Measurements from ENCODE around the gene FKBP9. TPM values are rescaled to one million over a fixed set of nuclear protein-coding genes. Genes with fewer than 3 reads are reported as not detected.

The FKBP9 gene
- total and polyA plus RNA-seq, 2 of the 8 experiments (the other 6 are each of a cell fraction or from before 2014, with no cell fraction given) = 7.2 to 10.1 TPM

GRCh38 chr7:33044401-33044718, 87.1 kb downstream of the FKBP9 start (continued):
- TF ChIP-seq EZH2 (IDR thresholded peaks at IDR 0.05; ENCODE audit: low read depth, low read length, severe bottlenecking) (no peak), CHD7 (IDR thresholded peaks at IDR 0.05; ENCODE audit: insufficient replicate concordance, low read length) (no peak), BCL11A (IDR thresholded peaks at IDR 0.05; ENCODE audit: low read depth in 2 of 2, low read length in 2 of 2) (no peak), RNF2 (IDR thresholded peaks at IDR 0.05; ENCODE audit: borderline replicate concordance, low read depth, low read length, missing control alignments, poor library complexity, severe bottlenecking) (no peak), SP4 (IDR thresholded peaks at IDR 0.05; ENCODE audit: low read length) (no peak), USF2 (IDR thresholded peaks at IDR 0.05; ENCODE audit: low read length) (no peak), E2F6 (IDR thresholded peaks at IDR 0.05) (no peak)

Measured in H1 (cell line).